GM18868 (cell line): ENCODE data around the gene COMMD6.

Experiments
- ATAC-seq: cut with Tn5 transposase; IDR thresholded peaks from one replicate; pipeline ENCODE4 v1.9.1; 2021; ENCODE audit warnings: mild to moderate bottlenecking, moderate library complexity; ENCODE audit not compliant: unreplicated experiment

COMMD6 gene

DNA sequence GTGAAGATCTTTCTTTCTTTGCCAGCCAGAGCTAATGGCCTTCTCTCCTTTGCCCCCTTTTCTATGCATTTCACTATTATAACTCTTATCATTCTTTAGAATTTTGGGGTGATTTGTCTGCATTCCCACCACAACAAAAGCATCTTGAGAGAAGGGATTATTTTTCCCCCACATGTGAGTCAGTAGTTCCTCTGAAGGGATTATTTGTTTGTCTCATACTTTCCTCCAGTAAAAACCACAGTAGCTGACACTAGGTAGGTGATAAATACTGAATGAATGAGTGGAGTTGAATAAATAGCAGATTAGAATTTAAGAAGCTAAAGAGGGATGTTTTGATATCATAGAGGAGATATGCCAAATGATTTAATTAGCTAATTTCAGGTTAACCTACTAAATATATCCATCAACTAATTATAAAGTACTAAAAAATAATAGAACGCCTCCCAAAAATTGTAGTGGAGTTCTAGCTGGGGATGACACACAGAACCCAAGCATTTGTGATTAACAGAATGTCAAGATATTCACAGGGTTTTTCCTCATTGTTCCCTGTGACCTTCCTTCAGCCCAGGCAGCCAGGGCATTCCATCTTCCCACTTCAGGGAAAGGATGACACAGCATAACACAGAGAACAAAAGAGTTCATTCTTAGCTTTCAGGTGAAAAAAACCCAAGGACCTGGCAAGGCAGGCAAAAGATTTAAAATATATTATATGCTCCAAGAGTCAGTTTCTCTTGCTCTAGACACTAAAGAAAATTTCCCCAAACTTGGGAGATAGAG lies 52.2 kb downstream of the COMMD6 start:
- no peak for ATAC-seq

DNA sequence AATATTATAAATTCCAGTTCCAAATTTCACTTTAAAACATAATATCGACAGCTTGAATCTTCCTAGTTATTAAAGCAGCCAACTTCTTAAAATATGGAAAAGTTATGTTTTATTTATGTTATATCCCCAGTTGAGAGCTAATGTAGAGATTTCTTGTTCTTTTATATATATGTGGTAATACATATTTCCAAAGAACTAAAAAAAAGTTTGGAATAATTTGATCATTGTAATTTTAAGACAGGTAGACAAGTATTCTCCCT lies 54.9 kb downstream of the COMMD6 start:
- ATAC-seq = no peak

DNA sequence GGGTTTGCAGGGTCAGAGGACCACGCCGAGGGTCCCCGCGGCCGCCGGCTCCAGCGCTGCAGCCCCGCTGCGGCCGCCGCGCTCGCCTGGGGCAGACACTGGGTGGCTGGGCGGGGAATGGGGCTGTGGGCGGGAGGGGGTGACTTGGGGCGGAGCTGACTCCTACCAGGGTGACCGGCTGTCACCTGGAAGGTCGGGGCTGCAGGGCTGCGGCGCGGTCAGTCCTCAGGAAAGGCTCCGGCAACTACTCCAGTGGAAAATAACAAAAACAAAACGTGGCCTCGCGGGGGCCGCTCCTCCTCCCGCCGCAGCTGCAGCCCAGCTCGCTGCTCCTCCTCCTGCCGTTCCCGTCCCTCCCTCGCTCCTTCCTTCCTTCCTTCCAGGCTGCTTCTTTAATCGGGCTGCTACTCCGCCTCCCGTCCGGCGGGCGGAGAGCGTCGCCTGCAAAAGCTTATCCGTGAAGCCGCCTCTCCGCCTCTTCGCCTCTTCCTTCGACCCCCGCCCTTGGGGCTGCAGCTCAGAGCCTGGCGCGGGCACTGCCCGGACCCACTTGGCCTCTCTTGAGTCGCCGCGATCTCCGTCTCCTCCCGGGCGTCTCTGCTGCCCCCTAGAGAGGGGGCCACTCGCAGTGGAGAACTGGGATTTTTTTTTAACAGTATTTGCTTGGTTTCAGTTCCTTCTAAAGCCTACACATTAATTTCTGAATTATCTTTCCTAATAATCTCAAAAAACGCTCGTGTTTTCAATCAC lies 55.4 kb downstream of the COMMD6 start, which contains the start of gene TBC1D4:
TSS of gene TBC1D4 (minus strand) at position 100 of the 750 bp plus-strand sequence. CDS start 402 bp downstream, outside the sequence.
- ATAC-seq = peak; percentile 74

DNA sequence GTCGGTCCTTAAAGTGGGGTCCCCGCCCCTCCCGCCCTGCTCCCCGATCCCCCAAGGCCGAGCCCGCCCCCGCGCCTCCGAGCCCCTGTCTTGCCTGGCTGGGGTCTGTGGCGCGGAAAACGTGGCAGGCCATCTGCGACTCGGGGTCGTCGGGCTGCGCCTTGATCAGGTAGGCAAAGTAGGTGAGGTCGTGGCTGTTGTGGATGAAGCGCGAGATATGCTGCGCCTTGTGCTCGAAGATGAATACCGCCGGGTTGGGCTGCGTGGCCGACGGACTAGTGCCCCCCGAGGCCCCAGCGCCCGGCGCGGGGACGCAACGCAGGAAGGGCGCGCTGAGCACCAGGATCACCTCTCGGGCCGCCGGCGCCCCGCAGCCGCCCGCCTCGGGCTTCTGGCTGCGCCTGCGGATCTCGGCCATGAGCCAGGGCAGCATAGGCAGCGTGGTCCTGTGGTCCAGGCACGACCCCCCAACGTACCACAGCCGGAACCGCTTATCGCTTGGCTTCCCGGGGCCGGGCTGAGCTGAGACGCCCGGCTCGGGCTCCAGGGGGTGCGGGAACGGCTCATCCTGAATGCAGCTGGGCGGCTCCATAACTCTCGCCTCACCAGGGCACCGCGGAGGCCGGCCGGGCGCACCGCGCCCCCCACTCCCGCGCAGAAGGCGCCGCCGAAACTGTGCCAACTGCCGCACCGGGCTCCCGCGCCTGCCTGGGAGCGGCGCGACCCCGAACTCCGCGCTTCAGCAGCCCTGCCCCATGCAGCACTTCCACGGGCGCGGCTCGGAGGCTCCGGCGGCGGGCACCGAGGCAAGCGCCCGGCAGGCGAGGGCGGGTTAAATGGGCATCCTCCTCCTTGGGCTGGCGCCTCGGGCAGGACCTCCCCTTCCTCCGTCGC lies 56.2 kb downstream of the COMMD6 start:
- ATAC-seq = peak; percentile 14

DNA sequence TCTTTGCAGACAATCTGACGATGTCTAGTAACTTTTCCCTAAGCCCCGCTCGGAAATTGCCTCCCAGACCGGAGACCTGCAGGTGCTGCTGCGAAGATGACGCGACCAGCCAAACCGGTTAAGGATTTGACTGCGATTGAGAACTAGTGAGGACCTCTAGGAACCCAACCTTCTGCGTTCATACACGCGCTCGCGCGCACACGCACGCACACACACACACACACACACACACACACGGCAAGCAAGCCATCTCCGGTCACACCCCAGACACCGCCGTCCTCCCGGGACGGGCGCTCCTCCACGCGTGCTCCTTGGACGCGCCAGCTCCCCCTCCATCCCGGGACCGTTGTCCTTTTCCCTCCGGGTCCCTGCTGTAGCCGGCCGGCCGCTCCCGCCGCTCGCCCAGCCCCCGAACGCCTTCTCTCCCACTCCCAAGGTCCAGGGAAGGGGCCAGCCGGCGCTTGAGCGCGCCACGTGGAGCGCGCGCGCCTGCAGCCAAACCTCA lies 56.9 kb downstream of the COMMD6 start:
- peak; percentile 5 for ATAC-seq

DNA sequence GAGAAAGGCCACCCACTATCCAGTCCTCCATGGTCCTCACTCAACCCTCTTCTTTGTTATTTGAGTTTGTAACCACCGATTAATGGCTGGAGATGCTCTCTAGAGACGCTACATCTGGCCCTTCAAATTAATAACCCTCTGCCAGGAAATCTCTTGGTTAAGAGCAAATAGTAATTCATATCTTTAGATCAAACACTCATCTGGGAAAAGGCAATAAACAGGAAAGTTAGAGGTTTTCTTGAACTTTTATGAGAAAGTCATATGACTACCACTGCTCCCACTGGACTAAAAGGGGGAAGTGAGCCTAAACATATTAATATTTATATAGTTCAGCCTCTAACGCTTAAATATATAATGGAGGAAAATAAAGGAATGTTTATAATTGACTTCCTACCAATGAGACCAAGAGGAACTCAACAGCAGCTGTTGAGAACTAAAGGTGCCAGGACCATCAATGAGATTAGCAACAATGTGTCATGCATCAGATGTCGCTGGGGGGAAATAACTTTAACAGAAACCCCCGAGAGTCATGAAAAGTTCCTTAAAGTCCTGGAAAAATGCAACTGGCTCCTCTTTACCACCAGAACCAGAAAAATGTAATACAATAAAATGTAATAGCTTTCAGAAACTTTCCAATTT lies 58.4 kb downstream of the COMMD6 start:
- ATAC-seq = no peak

DNA sequence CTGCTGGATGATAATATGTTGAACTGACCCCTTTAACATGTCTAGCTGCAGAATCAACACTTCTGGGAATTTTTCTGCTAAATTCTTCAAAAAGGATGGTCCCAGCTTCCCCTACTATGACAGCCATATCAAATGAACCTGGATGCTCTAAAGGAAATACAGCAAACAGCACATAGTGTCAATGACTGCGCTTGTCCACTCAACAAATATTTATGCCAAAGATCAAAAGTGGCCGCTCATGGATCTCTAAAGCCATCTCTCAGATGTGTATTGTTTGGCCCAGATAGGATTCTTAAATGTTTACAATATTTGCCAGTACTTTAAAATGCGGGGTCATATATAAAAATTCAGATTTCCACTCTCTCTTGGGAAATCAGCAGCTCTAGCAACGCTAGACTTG lies 59.0 kb downstream of the COMMD6 start:
- no peak for ATAC-seq
